AG04450 (cell line): ENCODE data around the gene CUL2. TPM values are rescaled to one million over a fixed set of nuclear protein-coding genes. Genes with fewer than 3 reads are reported as not detected.
A peak's percentile ranks its signal among the peaks of the same experiment; 100 is the strongest.
"Not testable (repeated sequence)": the region's sequence is repeated elsewhere in the genome, so short reads cannot be mapped to it uniquely, and the experiment has no call there.

ENCODE experiments used
- CTCF ChIA-PET: fragments of 300-600, 350-600 bp; formaldehyde crosslinking; extraction: SDS; loops from one replicate; lab custom pipeline; 2022; ENCODE audit warnings: antibody characterized with exemption, inconsistent platforms; lab: Charles Lee
- POLR2A ChIA-PET: fragments of 350-600 bp; formaldehyde crosslinking; extraction: SDS; loops from one replicate; lab custom pipeline; 2021; ENCODE audit warnings: antibody characterized with exemption, inconsistent platforms; lab: Yijun Ruan, JAX
- DNase-seq: peaks from one replicate; pipeline ENCODE4 v3.0.0-alpha.2; 2011; ENCODE audit warnings: low read depth, low spot score
- H3K27ac ChIP-seq: one replicate; pipeline ENCODE4 v1.5.1; 2012; ENCODE audit warnings: low read depth, low read length, control low read depth
- H3K27me3 ChIP-seq: one replicate; pipeline ENCODE4 v1.6.0; 2012; ENCODE audit warnings: low read length; ENCODE audit not compliant: control insufficient read depth, insufficient read depth
- H3K4me3 ChIP-seq: 2 replicates; pipeline ENCODE4 v1.5.1; 2011; ENCODE audit warnings: mild to moderate bottlenecking, low read depth, low read length, control low read depth
- H3K9me3 ChIP-seq: 2 replicates; pipeline ENCODE4 v1.5.1; 2012; ENCODE audit warnings: low read length; ENCODE audit not compliant: control insufficient read depth, insufficient read depth
- CTCF ChIP-seq: IDR thresholded peaks from 2 replicates; pipeline ENCODE4 v1.5.1; 2011; ENCODE audit warnings: low read depth, low read length, control low read depth, inconsistent platforms
- polyA plus RNA-seq: library from polyadenylated mRNA; depleted of rRNA; stranded (reverse); fragments of >200 nt; gene quantifications from 2 replicates; pipeline ENCODE4 v1.2.3, GENCODE V29; 2011

The CUL2 gene
- polyA plus RNA-seq, 1 experiment = 37.9 TPM

GRCh38 chr10:34998940-34999339 lies 91.2 kb downstream of the CUL2 start:
- Histone ChIP-seq H3K9me3 (peaks cover 11% of the 10 kb centered on the region), H3K27ac (no peak overlapping the region), H3K4me3 (no peak overlapping the region), H3K27me3 (no peaks in the 10 kb centered on the region)
- DNase-seq = no peak
- ChIA-PET CTCF (interaction anchor here (0.6 kb wide), 2 partner anchors 266 to 322 kb away, joined by 3 read pairs; no protein-coding TSS in a partner anchor), POLR2A (no interaction called here)
- TF ChIP-seq CTCF = no peak

- Histone ChIP-seq H3K27me3 (no peaks in the 10 kb centered on the region), H3K4me3 (no peak overlapping the region), H3K27ac (no peak overlapping the region), H3K9me3 (peaks cover 11% of the 10 kb centered on the region)
- CTCF ChIA-PET = interaction anchor here (0.6 to 4.0 kb wide), 3 partner anchors 31 to 273 kb away, joined by 8 to 40 read pairs (median 14); no protein-coding TSS in a partner anchor
- no peak for DNase-seq
- POLR2A ChIA-PET = no interaction called here
- TF ChIP-seq CTCF = no peak
Measured at GRCh38 chr10:34996843-34997242, 93.3 kb downstream of the CUL2 start.

- Histone ChIP-seq H3K9me3 (peaks cover 11% of the 10 kb centered on the region), H3K27ac (no peak overlapping the region), H3K27me3 (no peaks in the 10 kb centered on the region), H3K4me3 (no peak overlapping the region)
- ChIA-PET CTCF (interaction anchor here (1.2 to 4.0 kb wide), 8 partner anchors 8 to 341 kb away, joined by 3 to 40 read pairs (median 12); no protein-coding TSS in a partner anchor), POLR2A (no interaction called here)
- no peak for TF ChIP-seq CTCF
- no peak for DNase-seq
Measured at GRCh38 chr10:34995925-34996324, 94.2 kb downstream of the CUL2 start.

GRCh38 chr10:34994565-34995142 lies 95.5 kb downstream of the CUL2 start:
- H3K4me3 ChIP-seq = no peak overlapping the region
- no peak overlapping the region for H3K27ac ChIP-seq
- H3K9me3 ChIP-seq = peaks cover 11% of the 10 kb centered on the region
- no peaks in the 10 kb centered on the region for H3K27me3 ChIP-seq
- CTCF ChIA-PET = interaction anchor here (0.5 to 4.0 kb wide), 28 partner anchors 7 to 1882 kb away, joined by 3 to 40 read pairs (median 4); no protein-coding TSS in a partner anchor
- TF ChIP-seq CTCF = peak; percentile 77
- POLR2A ChIA-PET = interaction anchor here (0.6 kb wide), 1 partner anchor 260 kb away, joined by 12 read pairs; no protein-coding TSS in a partner anchor
- DNase-seq = peak; percentile 37

- ChIA-PET CTCF (interaction anchor here (0.6 to 4.0 kb wide), 14 partner anchors 8 to 339 kb away, joined by 3 to 40 read pairs (median 4); no protein-coding TSS in a partner anchor), POLR2A (no interaction called here)
- no peak overlapping the region for H3K4me3 ChIP-seq
- H3K27me3 ChIP-seq = no peaks in the 10 kb centered on the region
- peaks cover 3% of the 10 kb centered on the region for H3K9me3 ChIP-seq
- DNase-seq = no peak
- no peak for TF ChIP-seq CTCF
- no peak overlapping the region for H3K27ac ChIP-seq
Measured at GRCh38 chr10:34993782-34994181, 96.4 kb downstream of the CUL2 start.

- CTCF ChIA-PET, POLR2A ChIA-PET, DNase-seq: not testable (repeated sequence)
Measured at GRCh38 chr10:34991117-34991516, 99.0 kb downstream of the CUL2 start.

More at GRCh38 chr10:34991117-34991516, 99.0 kb downstream of the CUL2 start:
- not testable (repeated sequence) for H3K4me3 ChIP-seq, H3K27me3 ChIP-seq, H3K9me3 ChIP-seq, H3K27ac ChIP-seq
